CD4-positive, CD25-positive, alpha-beta regulatory T cell (primary cell): ENCODE measurements around the gene RND1. TPM values are rescaled to one million over a fixed set of nuclear protein-coding genes. Genes with fewer than 3 reads are reported as not detected.

Experiments used
- ATAC-seq, 2 donors: fragments of 150-1000 bp; cut with Tn5 transposase; one replicate each; pipeline ENCODE4 v1.10.0; 2021; ENCODE audit warnings: low read depth in 2 of 2, moderate number of reproducible peaks in 2 of 2, moderate library complexity in 1 of 2
- DNase-seq, 3 donors: peaks; one replicate each; pipeline versions ENCODE4 v3.0.0 to v3.0.0-alpha.2; 2012 to 2022; ENCODE audit warnings: mixed read lengths in 1 of 3
- H3K27ac ChIP-seq: one replicate; pipeline ENCODE4 v1.7.0; 2013; ENCODE audit warnings: mild to moderate bottlenecking, low read length; ENCODE audit not compliant: insufficient read depth, poor library complexity, severe bottlenecking
- H3K27me3 ChIP-seq: one replicate; pipeline ENCODE4 v1.7.0; 2013; ENCODE audit warnings: low read length; ENCODE audit not compliant: control insufficient read depth, insufficient read depth
- H3K36me3 ChIP-seq: one replicate; pipeline ENCODE4 v1.7.0; 2013; ENCODE audit warnings: mild to moderate bottlenecking, low read length, moderate library complexity; ENCODE audit not compliant: control insufficient read depth, insufficient read depth
- H3K4me1 ChIP-seq: 2 replicates; pipeline ENCODE4 v1.7.0; 2013; ENCODE audit warnings: mild to moderate bottlenecking, low read length; ENCODE audit not compliant: insufficient read depth, control insufficient read depth, poor library complexity, severe bottlenecking
- H3K4me3 ChIP-seq: one replicate; pipeline ENCODE4 v1.7.0; 2013; ENCODE audit warnings: low read depth, mild to moderate bottlenecking, low read length, moderate library complexity
- H3K9me3 ChIP-seq, 2 experiments: 1 replicate in 1 of 2; 2 replicates in 1 of 2; pipeline ENCODE4 v1.7.0; 2013; ENCODE audit warnings: low read length in 2 of 2, mild to moderate bottlenecking in 1 of 2, moderate library complexity in 1 of 2; ENCODE audit not compliant: control insufficient read depth in 2 of 2
- H3K27ac Mint-ChIP-seq, 3 donors: one replicate each; pipeline ENCODE4 v1.8.0; 2020 to 2022; ENCODE audit warnings: mild to moderate bottlenecking in 3 of 3, mixed read lengths in 3 of 3, moderate library complexity in 2 of 3
- H3K27me3 Mint-ChIP-seq: one replicate; pipeline ENCODE4 v1.8.0; 2022; ENCODE audit warnings: mild to moderate bottlenecking, mixed read lengths
- H3K36me3 Mint-ChIP-seq: one replicate; pipeline ENCODE4 v1.8.0; 2020; ENCODE audit warnings: mixed read lengths
- H3K4me1 Mint-ChIP-seq, 4 donors: one replicate each; pipeline ENCODE4 v1.8.0; 2020 to 2022; ENCODE audit warnings: mixed read lengths in 4 of 4, mild to moderate bottlenecking in 1 of 4
- H3K4me3 Mint-ChIP-seq, 4 donors: one replicate each; pipeline ENCODE4 v1.8.0; 2020 to 2022; ENCODE audit warnings: mild to moderate bottlenecking in 4 of 4, mixed read lengths in 4 of 4, moderate library complexity in 3 of 4
- H3K9me3 Mint-ChIP-seq, 7 donors: one replicate each; pipeline ENCODE4 v1.8.0; 2020 to 2022; ENCODE audit warnings: mixed read lengths in 7 of 7, mild to moderate bottlenecking in 3 of 7, moderate library complexity in 2 of 7
- polyA plus RNA-seq, 4 donors: library from polyadenylated mRNA; unstranded; fragments of 300-500 nt; fragmentation: Illumina TruSeq; gene quantifications; one replicate each; pipeline ENCODE4 v1.2.3, GENCODE V29; 2021
- total RNA-seq: library from RNA; stranded (reverse); gene quantifications from one replicate; pipeline ENCODE4 v1.2.3, GENCODE V29; 2022

RND1 gene
- total and polyA plus RNA-seq, 5 donors from 2014 or later = 0.13 to 7.3 (median 0.60) TPM

DNA sequence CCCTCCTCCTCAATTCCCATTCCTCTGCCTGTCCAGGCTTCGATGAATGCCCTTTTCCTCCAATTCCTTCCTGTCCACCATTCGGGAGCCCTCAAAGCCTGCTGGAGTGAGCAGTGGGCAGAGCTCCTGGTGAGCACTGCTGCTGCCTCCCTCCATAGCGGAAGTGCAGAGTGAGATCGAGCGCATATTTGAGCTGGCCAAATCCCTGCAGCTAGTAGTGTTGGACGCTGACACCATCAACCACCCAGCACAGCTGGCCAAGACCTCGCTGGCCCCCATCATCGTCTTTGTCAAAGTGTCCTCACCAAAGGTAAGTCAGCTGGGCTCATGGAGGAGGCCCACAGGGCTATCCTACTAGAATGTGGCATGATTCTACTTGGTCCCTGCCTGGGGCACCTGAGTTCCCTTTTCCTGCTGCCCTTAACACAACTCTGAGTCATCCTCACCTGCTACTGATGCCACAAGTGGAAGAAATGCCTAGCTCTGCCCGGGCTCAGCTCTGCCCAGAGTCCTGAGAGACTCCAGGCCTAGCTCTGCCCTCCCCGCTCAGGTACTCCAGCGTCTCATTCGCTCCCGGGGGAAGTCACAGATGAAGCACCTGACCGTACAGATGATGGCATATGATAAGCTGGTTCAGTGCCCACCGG is 39.3 kb downstream of the RND1 start:
- no peaks in the 10 kb centered on the region for H3K9me3 Mint-ChIP-seq

DNA sequence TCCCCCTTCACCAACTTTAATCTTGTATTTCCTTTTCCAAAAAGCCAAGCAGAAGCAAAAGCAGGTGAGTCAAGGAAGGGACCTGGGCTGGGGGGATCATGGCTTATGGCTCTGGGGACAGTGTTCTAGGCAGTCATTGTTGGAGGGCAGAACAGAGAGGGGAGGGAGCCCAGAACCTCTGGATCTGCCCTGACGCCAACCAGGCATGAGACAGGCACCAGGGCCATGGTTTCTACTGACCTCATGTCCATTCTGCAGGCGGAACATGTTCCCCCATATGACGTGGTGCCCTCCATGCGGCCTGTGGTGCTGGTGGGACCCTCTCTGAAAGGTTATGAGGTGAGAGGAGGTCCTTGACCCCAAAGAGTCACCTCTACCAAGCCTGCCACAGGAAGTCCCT is 40.8 kb downstream of the RND1 start:
- H3K27ac ChIP-seq = no peak overlapping the region
- H3K27ac Mint-ChIP-seq = peak overlapping the region in 2 of 3 donors; percentile 7 to 67
- H3K9me3 Mint-ChIP-seq = no peaks in the 10 kb centered on the region
- H3K9me3 ChIP-seq = no peaks in the 10 kb centered on the region
- H3K36me3 ChIP-seq = peaks cover 20% of the 10 kb centered on the region
- peaks cover 10% of the 10 kb centered on the region for H3K36me3 Mint-ChIP-seq
- H3K4me1 ChIP-seq = peaks cover 3% of the 10 kb centered on the region
- ATAC-seq (no peak), DNase-seq (no peak)
- peaks cover 0 to 13% (median 8%) of the 10 kb centered on the region in 4 donors for H3K4me1 Mint-ChIP-seq
- H3K27me3 ChIP-seq = no peaks in the 10 kb centered on the region
- H3K4me3 ChIP-seq = no peak overlapping the region
- H3K27me3 Mint-ChIP-seq = peaks cover 6% of the 10 kb centered on the region
- peak overlapping the region in 1 of 4 donors; percentile 4 for H3K4me3 Mint-ChIP-seq

More for the DNA sequence above, 39.3 kb downstream of the RND1 start:
- DNase-seq (no peak), ATAC-seq (no peak)
- no peaks in the 10 kb centered on the region for H3K9me3 ChIP-seq
- Mint-ChIP-seq H3K4me3 (peak overlapping the region in 1 of 4 donors; percentile 62), H3K27ac (peak overlapping the region in 2 of 3 donors; percentile 70 to 89), H3K36me3 (peaks cover 17% of the 10 kb centered on the region), H3K27me3 (peaks cover 6% of the 10 kb centered on the region), H3K4me1 (peaks cover 0 to 15% (median 8%) of the 10 kb centered on the region in 4 donors)
- no peak overlapping the region for H3K4me3 ChIP-seq
- H3K27me3 ChIP-seq = no peaks in the 10 kb centered on the region
- H3K4me1 ChIP-seq = peaks cover 3% of the 10 kb centered on the region
- H3K27ac ChIP-seq = no peak overlapping the region
- peaks cover 34% of the 10 kb centered on the region for H3K36me3 ChIP-seq

DNA sequence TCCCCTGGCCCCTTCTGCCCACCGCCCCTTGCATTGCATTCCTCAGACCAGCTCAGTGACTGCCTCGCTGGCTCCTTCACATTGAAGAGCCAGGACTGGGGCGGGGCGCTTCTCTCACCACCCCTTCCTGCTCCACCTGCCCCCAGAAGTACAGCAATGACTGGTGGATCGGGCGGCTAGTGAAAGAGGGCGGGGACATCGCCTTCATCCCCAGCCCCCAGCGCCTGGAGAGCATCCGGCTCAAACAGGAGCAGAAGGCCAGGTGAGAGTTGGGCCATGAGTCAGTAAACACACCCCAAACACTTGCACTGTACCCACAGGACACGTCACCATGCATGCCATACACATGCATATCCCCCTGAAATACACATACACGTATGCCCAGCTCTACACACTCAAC is 41.6 kb downstream of the RND1 start:
- Mint-ChIP-seq H3K27ac (peak overlapping the region; percentile 23 to 56 (median 53)), H3K4me3 (peak overlapping the region in 1 of 4 donors; percentile 4), H3K27me3 (peaks cover 10% of the 10 kb centered on the region), H3K36me3 (peaks cover 4% of the 10 kb centered on the region), H3K9me3 (no peaks in the 10 kb centered on the region), H3K4me1 (peaks cover 0 to 12% (median 8%) of the 10 kb centered on the region in 4 donors)
- Histone ChIP-seq H3K36me3 (peaks cover 12% of the 10 kb centered on the region), H3K27ac (no peak overlapping the region), H3K9me3 (no peaks in the 10 kb centered on the region), H3K4me3 (no peak overlapping the region), H3K4me1 (peaks cover 3% of the 10 kb centered on the region), H3K27me3 (no peaks in the 10 kb centered on the region)
- ATAC-seq (peak; percentile 38 to 59), DNase-seq (peak in 2 of 3 donors; percentile 13 to 40)

DNA sequence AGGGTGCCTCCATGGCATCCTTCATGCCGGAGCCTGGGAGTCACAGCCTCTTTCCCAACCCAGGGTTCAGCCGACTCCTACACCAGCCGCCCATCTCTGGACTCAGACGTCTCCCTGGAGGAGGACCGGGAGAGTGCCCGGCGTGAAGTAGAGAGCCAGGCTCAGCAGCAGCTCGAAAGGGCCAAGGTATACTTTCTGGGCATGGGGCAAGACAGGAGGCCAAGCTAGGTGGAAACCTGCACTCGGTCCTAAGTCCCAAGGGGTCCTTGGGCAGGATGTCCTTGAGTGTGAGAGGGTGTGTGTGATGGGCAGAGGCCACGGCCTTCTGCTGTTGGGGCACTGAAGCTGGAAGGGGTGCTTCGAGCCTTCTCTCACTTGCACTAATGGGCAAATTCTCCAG is 42.4 kb downstream of the RND1 start:
- Mint-ChIP-seq H3K27ac (peak overlapping the region in 1 of 3 donors; percentile 53), H3K9me3 (no peaks in the 10 kb centered on the region), H3K36me3 (peaks cover 4% of the 10 kb centered on the region), H3K4me3 (peak overlapping the region in 1 of 4 donors; percentile 4), H3K4me1 (peaks cover 0 to 12% (median 5%) of the 10 kb centered on the region in 4 donors), H3K27me3 (peaks cover 10% of the 10 kb centered on the region)
- Histone ChIP-seq H3K36me3 (peaks cover 4% of the 10 kb centered on the region), H3K27me3 (no peaks in the 10 kb centered on the region), H3K27ac (no peak overlapping the region), H3K4me1 (peaks cover 7% of the 10 kb centered on the region), H3K9me3 (no peaks in the 10 kb centered on the region), H3K4me3 (no peak overlapping the region)
- DNase-seq (no peak), ATAC-seq (no peak)

DNA sequence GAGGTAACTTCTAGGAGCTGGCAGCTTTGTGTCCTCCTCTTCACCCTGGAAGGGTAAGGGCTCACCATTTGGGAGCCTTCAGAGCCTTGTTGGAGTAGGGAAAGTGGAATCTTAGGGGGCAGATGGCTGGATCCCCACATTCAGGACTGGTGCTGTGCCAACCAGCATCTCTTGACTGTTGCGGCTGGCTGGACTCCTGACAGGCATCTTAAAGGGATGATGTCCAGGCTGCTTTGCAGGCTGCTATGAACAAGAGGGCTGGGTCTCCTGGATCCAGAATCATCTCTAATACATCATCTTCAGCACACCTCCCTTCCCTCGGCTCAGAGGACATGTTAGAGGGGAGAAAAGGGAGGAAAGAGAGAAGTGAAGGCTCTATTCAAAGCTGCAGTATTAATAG is 43.0 kb downstream of the RND1 start:
- H3K27me3 Mint-ChIP-seq = peaks cover 10% of the 10 kb centered on the region
- no peaks in the 10 kb centered on the region for H3K36me3 ChIP-seq
- no peak overlapping the region for H3K27ac ChIP-seq
- peaks cover 12% of the 10 kb centered on the region for H3K4me1 ChIP-seq
- peaks cover 4% of the 10 kb centered on the region for H3K36me3 Mint-ChIP-seq
- DNase-seq (no peak), ATAC-seq (no peak)
- H3K4me3 ChIP-seq = no peak overlapping the region
- peak overlapping the region in 1 of 3 donors; percentile 9 for H3K27ac Mint-ChIP-seq
- H3K4me3 Mint-ChIP-seq = peak overlapping the region in 1 of 4 donors; percentile 79
- no peaks in the 10 kb centered on the region for H3K9me3 Mint-ChIP-seq
- peaks cover 0 to 16% (median 5%) of the 10 kb centered on the region in 4 donors for H3K4me1 Mint-ChIP-seq
- no peaks in the 10 kb centered on the region for H3K9me3 ChIP-seq
- no peaks in the 10 kb centered on the region for H3K27me3 ChIP-seq

DNA sequence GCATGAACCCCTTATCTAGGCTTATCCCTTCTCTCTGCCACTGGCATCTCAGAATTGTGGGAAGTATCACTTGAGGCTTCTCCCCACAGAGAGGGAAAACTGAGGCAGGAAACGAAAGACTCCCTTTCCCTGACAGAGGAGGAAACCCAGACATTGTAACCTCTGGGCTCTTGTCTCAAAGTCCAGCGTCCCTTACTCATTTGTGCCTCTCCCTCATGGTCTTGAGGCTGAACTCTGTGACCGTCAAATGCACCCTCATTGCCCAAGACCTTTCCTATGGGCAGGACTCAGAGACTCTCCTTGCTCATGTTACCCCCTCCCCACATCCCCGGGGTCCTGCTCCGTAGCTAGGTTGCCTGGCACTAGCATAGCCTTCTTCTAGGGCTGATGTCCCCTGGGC is 43.5 kb downstream of the RND1 start:
- no peaks in the 10 kb centered on the region for H3K36me3 ChIP-seq
- no peak for ATAC-seq
- H3K4me3 Mint-ChIP-seq = peak overlapping the region in 1 of 4 donors; percentile 79
- H3K36me3 Mint-ChIP-seq = peaks cover 4% of the 10 kb centered on the region
- H3K4me3 ChIP-seq = no peak overlapping the region
- peaks cover 15% of the 10 kb centered on the region for H3K4me1 ChIP-seq
- no peaks in the 10 kb centered on the region for H3K9me3 ChIP-seq
- peaks cover 12% of the 10 kb centered on the region for H3K27me3 Mint-ChIP-seq
- H3K27ac Mint-ChIP-seq = peak overlapping the region in 1 of 3 donors; percentile 32
- DNase-seq = no peak
- H3K4me1 Mint-ChIP-seq = peaks cover 0 to 22% (median 8%) of the 10 kb centered on the region in 4 donors
- no peaks in the 10 kb centered on the region for H3K9me3 Mint-ChIP-seq
- H3K27ac ChIP-seq = no peak overlapping the region
- H3K27me3 ChIP-seq = no peaks in the 10 kb centered on the region

DNA sequence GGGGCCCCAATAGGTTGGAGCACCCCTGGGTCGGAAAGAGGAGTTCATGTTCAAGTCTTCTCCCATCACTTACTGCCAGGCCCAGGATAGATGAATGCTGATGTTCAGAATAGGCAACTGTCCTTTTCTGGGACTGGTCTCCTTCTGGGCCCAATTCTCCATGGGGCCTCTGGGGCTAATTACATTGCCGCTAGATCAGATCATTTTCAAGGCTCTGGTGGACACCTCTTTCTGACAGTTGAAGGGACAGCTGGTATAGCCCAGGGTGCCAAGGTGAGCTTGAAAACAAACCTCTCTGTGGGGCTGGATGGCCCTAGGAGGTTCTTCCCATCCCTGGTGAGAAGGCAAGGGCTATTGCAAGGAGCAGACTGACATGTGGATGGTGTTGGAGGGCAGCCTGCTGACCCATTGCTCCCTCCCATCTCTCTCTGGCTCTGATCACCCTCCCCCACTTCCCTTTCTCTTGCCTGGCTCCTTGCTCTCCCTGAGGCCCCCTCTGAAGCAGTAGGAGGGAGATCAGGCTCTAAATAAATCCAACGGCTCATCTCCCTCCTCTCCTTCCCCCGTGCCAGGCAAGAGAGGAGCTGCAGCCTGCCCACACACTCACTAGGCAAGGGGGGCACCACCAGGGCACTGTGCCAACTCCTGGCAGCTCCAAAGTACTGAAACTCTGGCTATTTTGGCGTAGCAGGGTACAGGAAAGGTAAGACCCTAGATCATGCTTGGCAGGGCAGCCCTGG is 45.5 kb downstream of the RND1 start:
- H3K36me3 ChIP-seq = no peaks in the 10 kb centered on the region
- H3K4me1 ChIP-seq = peaks cover 26% of the 10 kb centered on the region
- H3K27me3 ChIP-seq = no peaks in the 10 kb centered on the region
- Mint-ChIP-seq H3K36me3 (no peaks in the 10 kb centered on the region), H3K9me3 (no peaks in the 10 kb centered on the region), H3K27ac (no peak overlapping the region), H3K4me1 (peaks cover 6 to 37% (median 18%) of the 10 kb centered on the region in 4 donors), H3K27me3 (peaks cover 18% of the 10 kb centered on the region), H3K4me3 (peak overlapping the region; percentile 52 to 91 (median 78))
- no peak overlapping the region for H3K4me3 ChIP-seq
- DNase-seq (no peak), ATAC-seq (no peak)
- H3K27ac ChIP-seq = no peak overlapping the region
- no peaks in the 10 kb centered on the region for H3K9me3 ChIP-seq
